B cell (primary cell): ENCODE measurements around the gene TRIM58. TPM values are rescaled to one million over a fixed set of nuclear protein-coding genes. Genes with fewer than 3 reads are reported as not detected.

Experiments used
- ATAC-seq: fragments of 200-7000 bp; cut with Tn5 transposase; one replicate; pipeline ENCODE4 v1.10.0; 2021; ENCODE audit warnings: low read depth, mild to moderate bottlenecking, moderate number of reproducible peaks, moderate library complexity
- CTCF ChIA-PET: fragments of 350-600 bp; sonication (Branson Sonifier 250); formaldehyde crosslinking; loops from one replicate; lab custom pipeline; 2021; ENCODE audit warnings: antibody characterized with exemption, inconsistent platforms; lab: Charles Lee
- POLR2A ChIA-PET: fragments of 350-600 bp; sonication (Branson Sonifier 250); formaldehyde crosslinking; loops from one replicate; lab custom pipeline; 2021; ENCODE audit warnings: antibody characterized with exemption; lab: Charles Lee
- DNase-seq: peaks from one replicate; pipeline ENCODE4 v3.0.0; 2013
- H2AFZ ChIP-seq: 2 replicates; pipeline ENCODE4 v1.6.1; 2012; ENCODE audit warnings: mild to moderate bottlenecking, low read depth, low read length; ENCODE audit not compliant: insufficient read depth, poor library complexity, severe bottlenecking
- H3K27ac ChIP-seq, 2 donors: 1 replicate in 1 of 2; 2 replicates in 1 of 2; pipeline ENCODE4 v1.5.1; 2012 to 2013; ENCODE audit warnings: low read length in 2 of 2, mild to moderate bottlenecking in 2 of 2, moderate library complexity in 1 of 2
- H3K27me3 ChIP-seq, 4 experiments: fragments of 200-600 bp in 1 of 4; sonication (generic) in 1 of 4; replicated peaks in 1 of 4; 1 replicate in 2 of 4; 2 replicates in 2 of 4; pipeline versions ENCODE4 v1.6.1 to v1.7.0; 2013 to 2016; ENCODE audit warnings: low read length in 3 of 4, mild to moderate bottlenecking in 2 of 4, mixed read lengths in 1 of 4, moderate library complexity in 1 of 4; ENCODE audit not compliant: insufficient read depth in 4 of 4, control insufficient read depth in 3 of 4; ENCODE audit errors: control extremely low read depth in 1 of 4
- H3K36me3 ChIP-seq, 2 experiments: replicated peaks in 1 of 2; 1 replicate in 1 of 2; 2 replicates in 1 of 2; pipeline versions ENCODE4 v1.6.1 to v1.7.1; 2013; ENCODE audit warnings: low read length in 1 of 2; ENCODE audit not compliant: insufficient read depth in 2 of 2, control insufficient read depth in 1 of 2; ENCODE audit errors: control extremely low read depth in 1 of 2, extremely low read depth in 1 of 2
- H3K4me1 ChIP-seq, 2 donors: fragments of 200-600 bp in 1 of 2; sonication (generic) in 1 of 2; 1 replicate in 1 of 2; 2 replicates in 1 of 2; pipeline versions ENCODE4 v1.5.1 to v1.6.1; 2013 to 2017; ENCODE audit warnings: low read length in 2 of 2; ENCODE audit not compliant: control insufficient read depth in 2 of 2, insufficient read depth in 2 of 2
- H3K4me2 ChIP-seq: replicated peaks from 2 replicates; pipeline ENCODE3; 2012; ENCODE audit warnings: mild to moderate bottlenecking, low read depth, low read length; ENCODE audit not compliant: poor library complexity, severe bottlenecking
- H3K4me3 ChIP-seq, 5 experiments: fragments of 200-600 bp in 1 of 5; sonication (generic) in 1 of 5; 1 replicate in 3 of 5; 2 replicates in 2 of 5; pipeline versions ENCODE4 v1.5.1 to v1.7.0; 2011 to 2016; ENCODE audit warnings: low read length in 4 of 5, mild to moderate bottlenecking in 4 of 5, low read depth in 2 of 5, control low read depth in 1 of 5, moderate library complexity in 1 of 5; ENCODE audit not compliant: insufficient read depth in 1 of 5; ENCODE audit errors: control extremely low read depth in 1 of 5, extremely low read depth in 1 of 5
- H3K79me2 ChIP-seq: fragments of 200-600 bp; sonication (generic); one replicate; pipeline ENCODE4 v1.6.0; 2016; ENCODE audit warnings: low read length; ENCODE audit not compliant: control insufficient read depth, insufficient read depth
- H3K9ac ChIP-seq: fragments of 200-600 bp; sonication (generic); 2 replicates; pipeline ENCODE4 v1.6.1; 2017; ENCODE audit warnings: mild to moderate bottlenecking, low read length, moderate library complexity
- H3K9me3 ChIP-seq, 3 donors: one replicate each; pipeline versions ENCODE4 v1.6.1 to v1.7.1; 2013; ENCODE audit warnings: low read length in 2 of 3; ENCODE audit not compliant: control insufficient read depth in 2 of 3, insufficient read depth in 1 of 3; ENCODE audit errors: control extremely low read depth in 1 of 3
- H4K20me1 ChIP-seq: 2 replicates; pipeline ENCODE4 v1.6.0; 2012; ENCODE audit warnings: mild to moderate bottlenecking, low read length; ENCODE audit not compliant: insufficient read depth, control insufficient read depth, poor library complexity, severe bottlenecking
- H3K27ac Mint-ChIP-seq: one replicate; pipeline ENCODE4 v1.8.0; 2021; ENCODE audit warnings: mixed read lengths
- H3K27me3 Mint-ChIP-seq: one replicate; pipeline ENCODE4 v1.8.0; 2021; ENCODE audit warnings: mixed read lengths
- H3K4me1 Mint-ChIP-seq: one replicate; pipeline ENCODE4 v1.8.0; 2021; ENCODE audit warnings: mixed read lengths
- H3K4me3 Mint-ChIP-seq: one replicate; pipeline ENCODE4 v1.8.0; 2021; ENCODE audit warnings: mixed read lengths
- H3K9me3 Mint-ChIP-seq: one replicate; pipeline ENCODE4 v1.8.0; 2022; ENCODE audit warnings: mixed read lengths; ENCODE audit not compliant: insufficient read depth
- EZH2 ChIP-seq: IDR thresholded peaks from 2 replicates; pipeline ENCODE4 v1.6.1; 2012; ENCODE audit warnings: borderline replicate concordance, low read depth, mild to moderate bottlenecking, moderate library complexity, low read length; ENCODE audit not compliant: insufficient read depth, poor library complexity, severe bottlenecking
- WGBS: methylation state at CpG from one replicate; pipeline ENCODE4 v1.1.5; 2013; ENCODE audit warnings: missing lambda C conversion rate; ENCODE audit not compliant: insufficient coverage; 5-methylcytosine and 5-hydroxymethylcytosine counted together
- intact Hi-C: fragments of 100-400 bp; cut with micrococcal nuclease; formaldehyde crosslinking; loops from one replicate; pipeline ENCODE4 v1.10.0; 2022
- polyA plus RNA-seq: library from polyadenylated mRNA; depleted of rRNA; stranded (reverse); fragments of >200 nt; gene quantifications from 2 replicates; pipeline ENCODE4 v1.2.3, GENCODE V29; 2012
- total RNA-seq, 2 donors: library from RNA; stranded (reverse); fragments of 120-200 nt in 1 of 2; gene quantifications; 1 replicate in 1 of 2; 2 replicates in 1 of 2; pipeline versions ENCODE4 v1.2.3 to v1.2.4, GENCODE V29; 2013 to 2022
- TF ChIP-seq, protein P1 (sequence below): fragments of 200-600 bp; IDR thresholded peaks from one replicate; pipeline ENCODE4 v1.8.0; 2022; ENCODE audit warnings: antibody characterized with exemption, mild to moderate bottlenecking

The TRIM58 gene
- total and polyA plus RNA-seq, 2 donors (not counting 1 experiment from before 2014, with no cell fraction given), result 0.84 to 1.5 TPM

- H3K36me3 ChIP-seq, result no peaks in the 10 kb centered on the region
- no peaks in the 10 kb centered on the region for H3K79me2 ChIP-seq
- H2AFZ ChIP-seq, result no peak overlapping the region
- CTCF ChIA-PET, result no interaction called here
- no peaks in the 10 kb centered on the region for H4K20me1 ChIP-seq
- no peaks in the 10 kb centered on the region for H3K9me3 ChIP-seq
- Mint-ChIP-seq H3K27me3 (no peaks in the 10 kb centered on the region), H3K27ac (no peak overlapping the region), H3K4me3 (no peak overlapping the region), H3K9me3 (no peaks in the 10 kb centered on the region), H3K4me1 (no peaks in the 10 kb centered on the region)
- intact Hi-C loops, result no loop called here
- no peak overlapping the region for H3K4me3 ChIP-seq
- DNase-seq (no peak), ATAC-seq (no peak)
- 100% methylated on average over 2 of the region's 10 CpGs for WGBS
- TF ChIP-seq, protein P1, sequence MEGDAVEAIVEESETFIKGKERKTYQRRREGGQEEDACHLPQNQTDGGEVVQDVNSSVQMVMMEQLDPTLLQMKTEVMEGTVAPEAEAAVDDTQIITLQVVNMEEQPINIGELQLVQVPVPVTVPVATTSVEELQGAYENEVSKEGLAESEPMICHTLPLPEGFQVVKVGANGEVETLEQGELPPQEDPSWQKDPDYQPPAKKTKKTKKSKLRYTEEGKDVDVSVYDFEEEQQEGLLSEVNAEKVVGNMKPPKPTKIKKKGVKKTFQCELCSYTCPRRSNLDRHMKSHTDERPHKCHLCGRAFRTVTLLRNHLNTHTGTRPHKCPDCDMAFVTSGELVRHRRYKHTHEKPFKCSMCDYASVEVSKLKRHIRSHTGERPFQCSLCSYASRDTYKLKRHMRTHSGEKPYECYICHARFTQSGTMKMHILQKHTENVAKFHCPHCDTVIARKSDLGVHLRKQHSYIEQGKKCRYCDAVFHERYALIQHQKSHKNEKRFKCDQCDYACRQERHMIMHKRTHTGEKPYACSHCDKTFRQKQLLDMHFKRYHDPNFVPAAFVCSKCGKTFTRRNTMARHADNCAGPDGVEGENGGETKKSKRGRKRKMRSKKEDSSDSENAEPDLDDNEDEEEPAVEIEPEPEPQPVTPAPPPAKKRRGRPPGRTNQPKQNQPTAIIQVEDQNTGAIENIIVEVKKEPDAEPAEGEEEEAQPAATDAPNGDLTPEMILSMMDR, result no peak
- no peak for TF ChIP-seq EZH2
- H3K4me2 ChIP-seq, result no peak overlapping the region
- H3K9ac ChIP-seq, result no peak overlapping the region
- H3K27me3 ChIP-seq, result no peaks in the 10 kb centered on the region
- POLR2A ChIA-PET, result no interaction called here
- no peaks in the 10 kb centered on the region for H3K4me1 ChIP-seq
- H3K27ac ChIP-seq, result no peak overlapping the region
These were observed 27.9 kb downstream of the TRIM58 start for GRCh38 chr1:247884797-247885413.

DNA sequence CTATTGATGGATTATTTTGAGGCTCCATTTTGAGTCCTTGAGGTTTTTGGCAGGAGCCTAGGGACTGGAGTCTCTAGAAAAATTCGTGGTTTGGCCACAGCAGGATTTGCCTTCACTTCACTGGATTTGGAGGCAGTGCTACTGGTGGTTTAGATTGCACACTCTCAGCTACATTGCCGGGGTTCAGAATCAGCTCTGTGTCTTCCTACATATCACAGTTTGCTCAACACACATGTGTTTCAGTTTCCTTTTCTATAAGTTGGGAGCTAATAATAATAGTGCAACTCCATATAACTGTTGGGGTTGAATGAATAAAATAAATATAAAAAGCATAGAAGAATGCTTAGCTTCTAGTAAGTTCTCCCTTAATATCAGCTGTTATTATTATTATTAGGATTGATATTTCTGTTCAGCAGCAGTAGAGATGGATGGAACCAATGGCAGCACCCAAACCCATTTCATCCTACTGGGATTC, 38.2 kb downstream of the TRIM58 start, which contains the start of gene OR2W3:
Gene OR2W3 (plus strand): TSS at position 425 of the 475 bp plus-strand sequence. CDS start 0 bp downstream, at position 425.
- WGBS, result 0% methylated on average over 1 of the region's 2 CpGs
- CTCF ChIA-PET, result no interaction called here

More for the DNA sequence above, 38.2 kb downstream of the TRIM58 start, which contains the start of gene OR2W3:
- no peak within 1 kb of the TSS for H3K4me3 ChIP-seq
- Mint-ChIP-seq H3K27me3 (no peaks in the 10 kb centered on the region), H3K4me1 (no peaks in the 10 kb centered on the region), H3K4me3 (no peak within 1 kb of the TSS), H3K9me3 (no peaks in the 10 kb centered on the region), H3K27ac (no peak within 1 kb of the TSS)
- no peak within 1 kb of the TSS for H2AFZ ChIP-seq
- H3K9ac ChIP-seq, result no peak within 1 kb of the TSS
- DNase-seq (no peak), ATAC-seq (no peak)
- intact Hi-C loops, result no loop called here
- no peaks in the 10 kb centered on the region for H3K36me3 ChIP-seq
- POLR2A ChIA-PET, result no interaction called here
- peaks cover 0 to 18% (median 0%) of the 10 kb centered on the region in 3 donors for H3K9me3 ChIP-seq
- no peaks in the 10 kb centered on the region for H3K79me2 ChIP-seq
- H3K27me3 ChIP-seq, result no peaks in the 10 kb centered on the region
- H3K27ac ChIP-seq, result no peak within 1 kb of the TSS
- H4K20me1 ChIP-seq, result no peaks in the 10 kb centered on the region
- H3K4me2 ChIP-seq, result no peak within 1 kb of the TSS
- TF ChIP-seq EZH2, result no peak
- TF ChIP-seq, protein P1, result no peak
- no peaks in the 10 kb centered on the region for H3K4me1 ChIP-seq
